Astrocyte (in vitro differentiated cells and primary cell): Measurements from ENCODE around the gene IL16. TPM values are rescaled to one million over a fixed set of nuclear protein-coding genes. Genes with fewer than 3 reads are reported as not detected.

Source experiments
- DNase-seq: peaks from one replicate; pipeline ENCODE4 v3.0.0-alpha.2; 2010; ENCODE audit warnings: low read depth
- FAIRE-seq: peaks from 2 replicates; lab custom pipeline; 2011; peaks lifted over from hg19 to GRCh38; lab: Jason Lieb, UNC
- H2AFZ ChIP-seq: 2 replicates; pipeline ENCODE4 v1.6.0; 2012; ENCODE audit warnings: low read depth, low read length, inconsistent platforms
- H3K27ac ChIP-seq: 2 replicates; pipeline ENCODE4 v1.5.1; 2011; ENCODE audit warnings: low read depth, low read length, inconsistent platforms
- H3K27me3 ChIP-seq: 2 replicates; pipeline ENCODE4 v1.6.0; 2011; ENCODE audit warnings: low read length, inconsistent platforms; ENCODE audit not compliant: insufficient read depth
- H3K36me3 ChIP-seq: 2 replicates; pipeline ENCODE4 v1.5.1; 2011; ENCODE audit warnings: low read length, inconsistent platforms; ENCODE audit not compliant: insufficient read depth
- H3K4me1 ChIP-seq: 2 replicates; pipeline ENCODE4 v1.5.1; 2011; ENCODE audit warnings: low read length, inconsistent platforms; ENCODE audit not compliant: insufficient read depth
- H3K4me2 ChIP-seq: 2 replicates; pipeline ENCODE4 v1.6.0; 2012; ENCODE audit warnings: low read length, inconsistent platforms
- H3K4me3 ChIP-seq: 2 replicates; pipeline ENCODE4 v1.5.1; 2011; ENCODE audit warnings: low read depth, mild to moderate bottlenecking, low read length, inconsistent platforms; ENCODE audit not compliant: insufficient read depth
- H3K79me2 ChIP-seq: 2 replicates; pipeline ENCODE4 v1.6.0; 2012; ENCODE audit warnings: mild to moderate bottlenecking, low read length, inconsistent platforms; ENCODE audit not compliant: insufficient read depth
- H3K9ac ChIP-seq: 2 replicates; pipeline ENCODE4 v1.6.0; 2012; ENCODE audit warnings: mild to moderate bottlenecking, low read length, inconsistent platforms
- H3K9me3 ChIP-seq: 2 replicates; pipeline ENCODE4 v1.5.1; 2012; ENCODE audit warnings: low read depth, mild to moderate bottlenecking, low read length, inconsistent platforms; ENCODE audit not compliant: insufficient read depth
- H4K20me1 ChIP-seq: 2 replicates; pipeline ENCODE4 v1.6.0; 2012; ENCODE audit warnings: low read length, inconsistent platforms; ENCODE audit not compliant: insufficient read depth
- H3K27ac Mint-ChIP-seq: one replicate; pipeline ENCODE4 v1.8.0; 2021; ENCODE audit warnings: mild to moderate bottlenecking, mixed read lengths; ENCODE audit not compliant: unreplicated experiment
- H3K27me3 Mint-ChIP-seq: one replicate; pipeline ENCODE4 v1.8.0; 2021; ENCODE audit warnings: low read depth, mixed read lengths; ENCODE audit not compliant: unreplicated experiment
- H3K36me3 Mint-ChIP-seq: one replicate; pipeline ENCODE4 v1.8.0; 2021; ENCODE audit warnings: low read depth, mixed read lengths; ENCODE audit not compliant: unreplicated experiment
- H3K4me1 Mint-ChIP-seq: one replicate; pipeline ENCODE4 v1.8.0; 2021; ENCODE audit warnings: low read depth, mixed read lengths; ENCODE audit not compliant: unreplicated experiment
- H3K4me3 Mint-ChIP-seq: one replicate; pipeline ENCODE4 v1.8.0; 2021; ENCODE audit warnings: mild to moderate bottlenecking, moderate library complexity, mixed read lengths; ENCODE audit not compliant: unreplicated experiment
- H3K9me3 Mint-ChIP-seq: one replicate; pipeline ENCODE4 v1.8.0; 2021; ENCODE audit warnings: mild to moderate bottlenecking, mixed read lengths; ENCODE audit not compliant: unreplicated experiment
- CTCF ChIP-seq: IDR thresholded peaks from 2 replicates; pipeline ENCODE4 v1.5.1; 2011; ENCODE audit warnings: low read depth, mild to moderate bottlenecking, inconsistent platforms, low read length, moderate library complexity; ENCODE audit not compliant: insufficient read depth
- EZH2 ChIP-seq: IDR thresholded peaks from 2 replicates; pipeline ENCODE4 v1.6.1; 2012; ENCODE audit warnings: mild to moderate bottlenecking, low read length, inconsistent platforms; ENCODE audit not compliant: insufficient read depth
- total RNA-seq: library from RNA; stranded (reverse); gene quantifications from 2 replicates; pipeline ENCODE4 v1.2.1, GENCODE V29; 2021

The IL16 gene
- total RNA-seq, 1 donor from 2014 or later: 0.36 TPM

- Histone ChIP-seq H4K20me1 (no peaks in the 10 kb centered on the region), H3K4me3 (no peak overlapping the region), H3K9ac (no peak overlapping the region), H3K36me3 (no peaks in the 10 kb centered on the region), H3K27me3 (peaks cover 47% of the 10 kb centered on the region), H3K27ac (no peak overlapping the region), H2AFZ (no peak overlapping the region), H3K79me2 (no peaks in the 10 kb centered on the region), H3K4me2 (no peak overlapping the region), H3K9me3 (no peaks in the 10 kb centered on the region), H3K4me1 (peaks cover 2% of the 10 kb centered on the region)
- Mint-ChIP-seq H3K9me3 (peaks cover 5% of the 10 kb centered on the region), H3K27ac (no peak overlapping the region), H3K27me3 (peaks cover 6% of the 10 kb centered on the region), H3K4me3 (no peak overlapping the region), H3K36me3 (peaks cover 2% of the 10 kb centered on the region), H3K4me1 (peaks cover 4% of the 10 kb centered on the region)
- FAIRE-seq (no peak), DNase-seq (no peak)
- no peak for TF ChIP-seq EZH2
- TF ChIP-seq CTCF: no peak
These were observed 80.3 kb downstream of the IL16 start for GRCh38 chr15:81276967-81277366.

- Histone ChIP-seq H3K4me2 (no peak overlapping the region), H3K9ac (no peak overlapping the region), H3K27me3 (peaks cover 39% of the 10 kb centered on the region), H2AFZ (no peak overlapping the region), H3K79me2 (no peaks in the 10 kb centered on the region), H3K36me3 (no peaks in the 10 kb centered on the region), H3K4me3 (no peak overlapping the region), H3K9me3 (no peaks in the 10 kb centered on the region), H3K27ac (no peak overlapping the region), H3K4me1 (peaks cover 2% of the 10 kb centered on the region), H4K20me1 (no peaks in the 10 kb centered on the region)
- TF ChIP-seq EZH2 (no peak), CTCF (no peak)
- DNase-seq (no peak), FAIRE-seq (no peak)
- Mint-ChIP-seq H3K4me3 (no peak overlapping the region), H3K9me3 (peaks cover 5% of the 10 kb centered on the region), H3K27ac (no peak overlapping the region), H3K36me3 (peaks cover 2% of the 10 kb centered on the region), H3K4me1 (peaks cover 4% of the 10 kb centered on the region), H3K27me3 (peaks cover 11% of the 10 kb centered on the region)
These were observed 81.2 kb downstream of the IL16 start for GRCh38 chr15:81277851-81278250.

GRCh38 chr15:81278306-81279029, 81.8 kb downstream of the IL16 start:
- Histone ChIP-seq H2AFZ (no peak overlapping the region), H3K27ac (no peak overlapping the region), H3K9ac (no peak overlapping the region), H3K27me3 (peaks cover 38% of the 10 kb centered on the region), H3K4me3 (no peak overlapping the region), H3K4me2 (no peak overlapping the region), H3K36me3 (no peaks in the 10 kb centered on the region), H3K9me3 (no peaks in the 10 kb centered on the region), H3K79me2 (no peaks in the 10 kb centered on the region), H4K20me1 (no peaks in the 10 kb centered on the region), H3K4me1 (peaks cover 2% of the 10 kb centered on the region)
- Mint-ChIP-seq H3K27me3 (peaks cover 11% of the 10 kb centered on the region), H3K4me3 (no peak overlapping the region), H3K9me3 (peaks cover 5% of the 10 kb centered on the region), H3K27ac (no peak overlapping the region), H3K4me1 (peaks cover 4% of the 10 kb centered on the region), H3K36me3 (peaks cover 2% of the 10 kb centered on the region)
- no peak for DNase-seq
- no peak for FAIRE-seq
- TF ChIP-seq EZH2: no peak
- no peak for TF ChIP-seq CTCF
